SHP77 (cell line): ENCODE results near the gene BRINP3.

ENCODE experiments used
- DNase-seq, 2 experiments: peaks; one replicate each; lab custom pipeline; 2025; lab: John Stamatoyannopoulos, UW

The BRINP3 gene

DNA sequence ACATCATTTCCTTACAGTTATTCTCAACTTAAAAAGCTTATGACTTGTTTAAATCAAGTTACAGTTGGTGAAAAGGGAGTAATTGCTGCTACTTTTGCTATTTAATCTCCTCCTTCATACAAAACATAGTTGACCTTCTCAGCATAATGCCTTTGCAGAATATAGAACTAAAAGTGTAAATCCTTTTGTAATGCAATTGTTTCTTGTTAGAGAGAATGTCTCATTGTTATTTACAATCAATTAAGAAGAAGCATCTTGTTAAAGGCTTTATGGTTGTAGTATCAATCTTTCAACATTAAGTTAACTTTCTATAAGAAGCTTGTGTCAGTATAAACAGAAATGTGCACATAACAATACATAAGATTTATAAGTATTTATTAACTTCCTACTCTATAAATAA lies 360.7 kb downstream of the BRINP3 start:
- DNase-seq = no peak

DNA sequence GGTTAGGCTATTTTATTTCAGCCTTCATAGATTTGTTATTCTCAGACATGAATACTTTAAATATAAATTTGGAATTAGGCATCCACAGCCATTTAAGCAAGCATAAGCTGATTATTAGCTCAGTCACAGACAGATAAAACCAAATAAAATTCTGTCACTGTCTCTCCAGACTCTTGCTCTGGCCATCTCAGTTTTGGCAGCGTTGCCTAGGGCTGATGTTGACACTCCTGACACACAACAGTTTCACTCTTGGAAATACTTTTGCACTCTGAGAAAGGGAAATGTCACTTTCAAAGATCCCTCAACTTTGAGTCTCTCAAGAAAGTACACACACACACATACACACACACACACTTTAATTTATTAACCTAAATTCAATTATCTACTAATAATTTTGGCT lies 372.7 kb downstream of the BRINP3 start:
- no peak for DNase-seq

DNA sequence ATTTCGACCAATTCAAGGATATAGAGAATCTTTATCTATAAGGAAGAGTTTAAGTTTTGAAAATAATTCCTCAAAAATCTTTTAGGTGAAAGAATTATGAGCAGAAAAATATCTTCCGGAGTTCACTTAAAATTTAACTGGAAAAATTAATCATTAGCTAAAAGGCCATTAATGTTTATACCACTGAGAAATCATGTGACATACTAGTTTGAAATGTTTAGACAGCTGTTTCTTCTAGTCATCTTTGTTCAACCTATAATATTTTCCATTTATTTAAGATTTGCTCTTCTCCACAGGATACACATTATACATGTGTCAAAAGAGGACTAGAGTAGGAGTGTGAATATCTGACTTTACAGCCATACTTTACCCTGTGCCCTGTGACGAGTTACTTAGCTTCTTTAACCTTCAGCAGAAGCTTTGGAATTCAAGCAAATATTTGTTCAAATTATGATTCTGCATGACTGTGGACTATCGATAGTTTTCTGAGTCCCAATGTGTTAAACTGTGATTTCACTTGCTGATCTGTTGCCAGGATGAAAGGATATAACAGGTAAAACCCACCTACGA lies 374.8 kb downstream of the BRINP3 start:
- no peak for DNase-seq

DNA sequence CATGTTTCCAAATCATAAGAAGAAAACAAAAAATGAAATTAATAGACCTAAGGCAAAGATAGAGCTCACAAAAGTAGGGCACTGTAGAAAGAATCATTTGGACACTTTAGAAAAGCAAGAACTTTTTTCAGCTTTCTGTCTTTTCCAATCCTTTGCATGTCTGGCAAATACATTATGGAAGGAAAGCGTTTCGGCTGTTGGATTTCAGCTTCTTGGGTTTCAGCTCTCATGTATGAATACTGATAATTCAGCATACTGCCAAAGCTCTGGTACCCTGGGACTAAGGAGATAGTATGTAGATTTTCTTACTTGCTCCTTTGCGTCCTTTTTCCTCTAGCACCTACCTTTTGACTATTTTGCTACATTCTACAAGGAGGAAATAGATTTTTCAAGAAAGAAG lies 375.9 kb downstream of the BRINP3 start:
- DNase-seq = no peak

DNA sequence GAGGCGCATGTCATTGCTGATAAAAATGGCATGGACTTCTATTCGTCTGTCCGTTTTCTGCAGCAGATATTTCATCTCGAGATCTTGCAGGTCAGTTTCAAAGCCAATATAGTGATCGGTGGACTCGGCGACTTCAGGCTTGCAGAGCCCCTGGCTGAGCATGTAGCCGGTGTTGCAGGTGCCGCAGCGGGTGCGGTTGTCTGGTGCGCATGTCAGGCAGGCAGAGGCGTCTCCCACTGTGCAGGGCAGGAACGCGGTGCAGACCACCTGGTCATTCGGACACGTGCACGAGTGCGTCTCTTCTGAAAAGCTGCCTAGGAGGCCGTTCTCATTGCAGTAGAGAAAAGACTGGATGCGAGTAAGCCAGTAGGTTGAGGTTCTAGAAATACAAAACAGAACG lies 378.9 kb downstream of the BRINP3 start:
- DNase-seq = no peak

DNA sequence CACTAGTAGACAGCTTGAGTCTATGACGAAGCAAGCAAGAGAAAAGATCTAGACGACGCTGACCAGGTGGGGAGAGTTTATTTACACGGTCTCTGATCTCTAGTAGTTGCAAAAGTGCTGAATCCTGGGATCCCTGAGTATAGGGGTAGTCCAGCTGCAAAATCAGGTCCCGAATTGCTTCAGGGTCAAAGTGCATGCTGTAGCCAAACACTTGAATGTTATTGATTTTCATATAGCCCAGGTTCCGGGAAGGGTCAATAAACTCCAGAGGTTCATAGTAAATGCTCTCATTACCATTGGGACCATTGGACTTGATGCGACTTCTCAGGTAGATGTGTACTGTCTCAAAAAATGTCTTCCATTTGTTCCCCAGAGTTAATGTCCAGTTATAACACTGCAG lies 379.6 kb downstream of the BRINP3 start:
- DNase-seq = no peak

DNA sequence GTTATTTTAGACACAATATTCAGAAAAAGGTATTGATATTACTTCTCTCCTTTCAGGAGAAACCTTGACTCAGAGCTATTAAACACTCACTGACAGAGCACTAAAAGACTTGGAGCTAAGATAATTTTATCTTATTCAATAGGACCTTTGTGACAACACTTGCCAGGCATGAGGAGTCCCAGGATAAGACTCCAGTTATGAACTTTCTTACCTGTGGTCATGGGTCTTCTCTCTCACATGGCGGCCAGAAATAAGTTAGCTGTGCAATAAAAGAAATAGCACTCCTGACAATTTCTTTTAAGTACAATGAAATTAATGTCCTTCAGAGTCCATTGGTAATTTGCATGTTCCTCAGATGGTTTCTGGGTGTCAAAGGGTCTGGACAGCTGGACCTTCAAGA lies 382.1 kb downstream of the BRINP3 start:
- DNase-seq = no peak

DNA sequence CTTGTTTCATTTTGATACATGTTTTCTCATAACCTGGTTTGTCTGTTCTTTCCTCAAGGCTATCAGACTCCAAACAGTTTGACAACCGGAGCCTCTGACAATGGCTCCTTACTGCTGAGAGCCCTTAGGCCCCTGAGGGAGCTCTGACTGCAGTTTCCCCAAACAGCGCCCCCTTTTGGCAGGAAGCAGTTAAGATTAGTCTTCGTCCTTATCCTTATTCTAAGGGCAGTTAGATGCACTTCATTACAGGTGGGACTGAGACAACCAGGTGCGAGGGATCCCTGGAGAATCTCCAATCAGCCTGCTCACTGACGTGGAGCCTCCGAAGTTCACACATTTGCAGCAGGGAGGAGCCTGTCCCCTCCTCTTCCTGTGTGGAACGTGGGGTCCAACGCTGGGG lies 393.1 kb downstream of the BRINP3 start:
- no peak for DNase-seq

DNA sequence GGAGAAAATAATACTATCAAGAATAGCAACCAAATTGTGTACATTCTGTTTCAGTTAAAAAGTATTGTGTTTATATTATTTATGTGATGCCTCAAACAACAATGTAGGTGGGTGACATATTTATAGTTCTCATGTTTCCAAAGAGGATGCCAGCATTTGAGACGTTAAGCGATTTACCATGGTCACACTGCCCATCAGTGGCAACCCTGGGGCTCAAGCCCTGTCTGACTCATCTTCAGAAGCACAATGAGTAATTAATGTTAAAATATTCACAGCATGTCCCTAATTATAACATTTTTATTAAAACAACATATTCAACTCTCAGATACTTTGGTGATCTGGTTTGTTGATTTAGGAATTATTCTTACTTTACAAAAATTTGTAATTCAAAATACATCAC lies 409.4 kb downstream of the BRINP3 start:
- no peak for DNase-seq

DNA sequence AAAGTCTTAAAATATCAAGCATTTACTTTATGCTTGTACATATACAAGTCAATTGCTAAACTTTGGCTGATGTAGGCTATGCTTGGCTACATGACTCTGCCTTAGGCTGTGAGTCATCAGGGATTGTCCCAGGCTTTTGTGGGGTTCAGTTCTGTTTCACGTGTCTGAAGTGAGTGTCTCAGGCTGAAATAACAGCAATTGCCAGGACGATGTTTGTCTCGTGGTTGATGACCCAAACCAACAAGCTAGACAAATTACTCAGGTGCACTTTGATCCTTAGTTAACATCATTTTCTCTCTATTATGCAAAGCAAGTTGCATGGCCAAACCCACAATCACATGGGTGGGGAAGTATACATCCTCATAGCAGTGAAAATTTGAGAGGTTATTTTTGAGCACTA lies 410.1 kb downstream of the BRINP3 start:
- no peak for DNase-seq

DNA sequence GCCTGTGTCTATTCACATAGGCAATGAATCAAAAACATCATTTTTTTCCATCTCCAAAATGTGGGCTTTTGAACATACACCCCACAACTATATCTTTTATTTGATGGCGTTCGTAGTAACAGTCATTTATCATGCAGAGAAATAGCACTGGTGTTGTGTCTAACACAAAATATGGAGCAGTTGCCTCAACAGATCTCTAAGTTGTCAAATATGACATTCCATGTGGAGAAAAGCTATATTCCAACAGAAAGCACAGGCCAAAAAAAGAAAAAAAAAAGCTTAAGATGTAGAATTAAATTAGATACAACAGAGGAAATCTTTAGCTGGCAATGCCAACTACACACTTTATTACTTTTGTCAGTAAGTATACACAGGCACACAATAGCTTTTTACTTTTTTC lies 411.7 kb downstream of the BRINP3 start:
- DNase-seq = no peak

DNA sequence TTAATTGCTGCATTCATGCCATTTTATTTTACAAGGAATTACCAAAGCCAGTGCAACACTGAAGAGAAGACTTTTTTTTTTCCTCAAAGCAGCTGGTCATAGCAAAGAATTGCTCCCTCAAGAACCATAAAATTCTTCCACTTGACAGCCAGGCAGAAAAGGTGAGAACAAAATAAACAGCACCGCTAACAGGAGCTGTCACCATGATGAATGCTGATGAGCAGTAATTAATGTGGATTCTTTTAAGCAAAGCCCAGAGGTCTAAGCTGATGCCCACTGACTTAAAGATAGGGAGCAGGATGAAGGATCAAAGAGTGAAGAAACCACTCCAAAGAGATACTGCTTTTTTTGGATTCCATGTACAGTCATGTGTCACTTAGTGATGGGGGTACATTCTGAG lies 428.4 kb downstream of the BRINP3 start:
- peak in 1 of 2 experiments; percentile 21 for DNase-seq
